Activated T-cell treated with anti-CD3 and anti-CD28 coated beads, Interleukin-2, amount 50 U/mL, for 72 hours (primary cell): ENCODE measurements around the gene PWP2. TPM values are rescaled to one million over a fixed set of nuclear protein-coding genes. Genes with fewer than 3 reads are reported as not detected.
"Not testable (repeated sequence)": the region's sequence is repeated elsewhere in the genome, so short reads cannot be mapped to it uniquely, and the experiment has no call there.

Experiments used
- ATAC-seq, 2 donors: fragments of 150-1000 bp; cut with Tn5 transposase; replicated peaks in 1 of 2; 2 replicates each; pipeline ENCODE4 v1.10.0; 2021; ENCODE audit warnings: moderate library complexity in 2 of 2, mild to moderate bottlenecking in 1 of 2
- DNase-seq, 2 donors: peaks; one replicate each; pipeline ENCODE4 v3.0.0; 2021 to 2022; ENCODE audit warnings: mixed read lengths in 1 of 2
- H3K27ac Mint-ChIP-seq: one replicate; pipeline ENCODE4 v1.8.0; 2022; ENCODE audit warnings: mild to moderate bottlenecking, moderate library complexity, mixed read lengths
- H3K27me3 Mint-ChIP-seq: one replicate; pipeline ENCODE4 v1.8.0; 2022; ENCODE audit warnings: low read depth, mixed read lengths
- H3K36me3 Mint-ChIP-seq, 2 donors: one replicate each; pipeline ENCODE4 v1.8.0; 2022; ENCODE audit warnings: mixed read lengths in 2 of 2, mild to moderate bottlenecking in 1 of 2; ENCODE audit not compliant: insufficient read depth in 2 of 2
- H3K4me1 Mint-ChIP-seq: one replicate; pipeline ENCODE4 v1.8.0; 2022; ENCODE audit warnings: low read depth, mixed read lengths
- H3K4me3 Mint-ChIP-seq, 2 donors: one replicate each; pipeline ENCODE4 v1.8.0; 2022; ENCODE audit warnings: mild to moderate bottlenecking in 2 of 2, mixed read lengths in 2 of 2, moderate library complexity in 2 of 2
- H3K9me3 Mint-ChIP-seq, 2 donors: one replicate each; pipeline ENCODE4 v1.8.0; 2022; ENCODE audit warnings: mixed read lengths in 2 of 2
- total RNA-seq, 2 donors: library from RNA; stranded (reverse); gene quantifications; one replicate each; pipeline ENCODE4 v1.2.3, GENCODE V29; 2022

PWP2 gene
- 10 to 100 TPM in 1 of 2 donors, 1 to 10 TPM in 1; 5.9 to 23.2 TPM for total RNA-seq

DNA sequence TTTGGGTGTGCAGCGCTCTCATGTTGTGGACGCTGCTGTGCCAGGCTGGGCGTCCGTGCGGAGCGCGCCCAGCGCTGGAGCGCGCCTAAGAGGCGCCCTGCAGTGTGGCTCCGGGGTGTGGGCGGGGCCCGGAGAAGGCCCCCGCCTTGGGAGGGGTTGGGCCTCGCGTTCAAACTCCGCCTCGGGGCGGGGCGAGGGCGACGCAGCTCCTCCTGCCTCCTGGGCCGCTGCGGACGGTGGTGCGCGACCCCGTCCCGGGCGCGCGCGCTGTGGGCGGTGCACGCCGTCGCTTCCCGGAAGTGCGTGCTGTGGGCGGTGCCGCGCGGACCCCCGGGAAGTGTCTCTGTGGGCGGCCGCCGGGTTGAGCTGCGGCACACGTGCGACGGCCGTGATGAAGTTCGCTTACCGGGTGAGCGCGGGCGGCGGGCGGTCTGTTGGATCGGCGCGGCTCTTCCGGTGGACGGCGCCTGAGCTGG lies at the start of gene PWP2:
Gene PWP2 (plus strand): TSS at position 374 of the 476 bp plus-strand sequence. CDS start 18 bp downstream, at position 392.
- H3K27ac Mint-ChIP-seq, H3K27me3 Mint-ChIP-seq, H3K9me3 Mint-ChIP-seq, H3K4me1 Mint-ChIP-seq, H3K36me3 Mint-ChIP-seq: not testable (repeated sequence)
- peak within 1 kb of the TSS in 1 of 2 donors; percentile 34 for H3K4me3 Mint-ChIP-seq
- ATAC-seq = peak; percentile 85 to 87
- DNase-seq = peak in 1 of 2 donors; percentile 42

DNA sequence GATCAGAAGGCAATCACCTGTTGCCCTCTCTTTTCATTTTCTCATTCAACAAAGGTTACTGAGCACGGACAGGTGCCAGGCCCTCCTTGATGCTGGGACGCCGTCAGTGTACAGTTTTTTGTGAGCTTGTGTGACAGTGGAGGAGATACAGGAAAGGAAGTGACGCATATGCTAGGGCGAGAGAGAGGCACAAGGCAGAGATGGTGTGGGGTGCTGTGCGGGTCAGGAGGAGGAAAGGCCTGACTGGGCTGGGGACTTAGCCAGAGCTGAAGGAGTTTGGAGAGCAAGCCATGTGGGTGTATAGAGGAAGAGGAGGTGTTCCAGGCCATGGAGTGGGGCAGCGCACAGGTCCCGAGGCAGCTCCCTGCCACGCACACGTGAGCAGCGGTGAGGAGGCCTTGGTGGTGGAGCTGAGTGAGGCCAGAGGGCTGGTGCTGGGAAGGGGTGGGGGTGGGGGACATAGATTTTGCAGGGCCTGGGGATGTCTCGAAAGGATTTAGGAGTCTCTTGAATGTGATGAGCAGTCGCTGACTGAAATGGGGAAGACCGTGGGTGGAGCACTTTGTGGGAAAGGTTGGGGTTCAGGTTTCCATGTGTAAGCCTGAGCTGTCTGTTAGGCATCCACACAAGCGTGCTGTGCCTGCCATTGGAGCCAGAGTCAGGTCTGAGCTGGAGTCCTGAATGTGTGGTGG lies 49.1 kb upstream of the PWP2 start:
- peak; percentile 51 to 60 for DNase-seq
- Mint-ChIP-seq H3K36me3 (peaks cover 5 to 17% of the 10 kb centered on the region in 2 donors), H3K27me3 (no peaks in the 10 kb centered on the region), H3K4me1 (peaks cover 34% of the 10 kb centered on the region), H3K4me3 (peak overlapping the region; percentile 54 to 66), H3K9me3 (no peaks in the 10 kb centered on the region), H3K27ac (peak overlapping the region; percentile 64)
- ATAC-seq = peak; percentile 77 to 89

DNA sequence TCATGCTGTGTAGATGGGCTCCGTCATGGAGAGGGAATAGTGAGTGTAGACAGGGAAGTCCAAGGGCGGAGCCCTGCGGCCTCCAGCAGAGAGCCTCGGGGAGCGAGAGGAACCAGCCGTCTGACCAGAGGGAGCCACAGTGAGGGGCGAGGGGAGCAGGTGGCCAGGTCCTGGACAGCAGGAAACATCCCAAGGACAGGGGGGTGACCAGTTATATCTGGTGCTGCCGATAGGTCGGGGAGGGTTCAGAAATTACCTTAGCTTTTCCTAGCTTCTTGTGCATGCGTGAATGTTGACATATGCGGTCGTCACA lies 48.6 kb upstream of the PWP2 start:
- DNase-seq (no peak), ATAC-seq (no peak)
- Mint-ChIP-seq H3K27me3 (no peaks in the 10 kb centered on the region), H3K4me1 (peaks cover 38% of the 10 kb centered on the region), H3K27ac (peak overlapping the region; percentile 36), H3K4me3 (peak overlapping the region; percentile 54 to 66), H3K9me3 (no peaks in the 10 kb centered on the region), H3K36me3 (peaks cover 5 to 17% of the 10 kb centered on the region in 2 donors)

DNA sequence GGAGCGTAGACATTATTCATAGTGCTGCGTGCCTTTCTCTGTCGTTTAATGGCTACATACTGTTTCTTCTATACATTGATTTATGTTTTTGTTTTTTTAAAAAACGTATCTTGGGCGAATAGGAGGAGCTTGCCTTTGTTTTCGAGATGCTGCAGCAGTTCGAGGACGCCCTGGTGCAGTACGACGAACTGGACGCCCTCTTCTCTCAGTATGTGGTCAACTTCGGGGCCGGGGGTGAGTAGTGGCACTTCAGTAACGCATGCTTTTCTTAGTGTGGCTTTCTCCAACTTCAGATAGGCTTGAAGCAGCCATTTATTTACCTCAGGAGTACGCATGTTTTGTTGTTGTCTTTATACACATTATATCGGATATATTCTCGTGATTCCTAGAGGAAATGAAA lies 48.2 kb upstream of the PWP2 start:
- DNase-seq (no peak), ATAC-seq (no peak)
- Mint-ChIP-seq H3K4me1 (peaks cover 42% of the 10 kb centered on the region), H3K27ac (no peak overlapping the region), H3K27me3 (no peaks in the 10 kb centered on the region), H3K4me3 (peak overlapping the region in 1 of 2 donors; percentile 66), H3K36me3 (peaks cover 5 to 20% of the 10 kb centered on the region in 2 donors), H3K9me3 (no peaks in the 10 kb centered on the region)

DNA sequence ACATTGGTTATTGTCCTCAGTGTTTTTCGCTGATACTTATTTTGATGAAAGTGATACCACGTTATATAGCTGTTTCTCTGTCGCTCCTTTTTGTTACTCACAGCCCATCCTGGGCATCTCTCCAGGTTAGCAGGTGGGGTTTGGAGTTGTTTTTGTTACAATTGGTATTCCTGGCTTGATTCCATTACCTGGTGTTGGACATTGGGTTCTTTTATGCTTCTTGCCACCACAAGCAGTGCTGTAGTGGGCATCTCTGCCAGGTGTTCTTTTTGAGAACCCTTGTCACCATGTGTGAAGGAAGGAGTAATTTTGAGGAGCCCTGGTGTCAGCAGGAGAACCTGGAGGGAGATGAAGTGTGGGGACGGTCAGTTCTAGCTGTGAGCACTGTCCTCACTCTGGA lies 47.5 kb upstream of the PWP2 start:
- Mint-ChIP-seq H3K4me1 (peaks cover 46% of the 10 kb centered on the region), H3K4me3 (peak overlapping the region in 1 of 2 donors; percentile 6), H3K9me3 (no peaks in the 10 kb centered on the region), H3K36me3 (peaks cover 6 to 19% of the 10 kb centered on the region in 2 donors), H3K27me3 (no peaks in the 10 kb centered on the region), H3K27ac (no peak overlapping the region)
- DNase-seq (no peak), ATAC-seq (no peak)

DNA sequence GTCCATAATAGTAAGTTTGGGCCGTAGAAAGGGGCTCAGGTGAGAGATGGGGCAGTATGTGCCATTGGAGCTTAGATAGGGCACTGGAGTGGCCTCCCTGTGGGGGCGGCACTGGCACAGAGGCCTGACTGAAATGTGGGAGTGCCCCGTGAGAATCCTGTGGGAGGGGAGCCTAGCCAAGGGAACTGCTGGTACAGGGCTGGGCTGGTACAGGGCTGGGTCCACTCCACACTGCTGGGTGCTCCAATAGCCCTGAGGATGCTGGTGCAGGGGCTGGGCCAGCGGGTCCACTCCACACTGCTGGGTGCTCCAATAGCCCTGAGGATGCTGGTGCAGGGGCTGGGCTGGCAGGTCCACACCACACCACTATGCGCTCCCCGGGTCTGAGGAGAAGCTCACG lies 44.8 kb upstream of the PWP2 start:
- no peak overlapping the region for H3K4me3 Mint-ChIP-seq
- H3K27me3 Mint-ChIP-seq = no peaks in the 10 kb centered on the region
- no peak for ATAC-seq
- H3K27ac Mint-ChIP-seq = peak overlapping the region; percentile 39
- peaks cover 57% of the 10 kb centered on the region for H3K4me1 Mint-ChIP-seq
- no peak for DNase-seq
- no peaks in the 10 kb centered on the region for H3K9me3 Mint-ChIP-seq
- peaks cover 11 to 27% of the 10 kb centered on the region in 2 donors for H3K36me3 Mint-ChIP-seq

DNA sequence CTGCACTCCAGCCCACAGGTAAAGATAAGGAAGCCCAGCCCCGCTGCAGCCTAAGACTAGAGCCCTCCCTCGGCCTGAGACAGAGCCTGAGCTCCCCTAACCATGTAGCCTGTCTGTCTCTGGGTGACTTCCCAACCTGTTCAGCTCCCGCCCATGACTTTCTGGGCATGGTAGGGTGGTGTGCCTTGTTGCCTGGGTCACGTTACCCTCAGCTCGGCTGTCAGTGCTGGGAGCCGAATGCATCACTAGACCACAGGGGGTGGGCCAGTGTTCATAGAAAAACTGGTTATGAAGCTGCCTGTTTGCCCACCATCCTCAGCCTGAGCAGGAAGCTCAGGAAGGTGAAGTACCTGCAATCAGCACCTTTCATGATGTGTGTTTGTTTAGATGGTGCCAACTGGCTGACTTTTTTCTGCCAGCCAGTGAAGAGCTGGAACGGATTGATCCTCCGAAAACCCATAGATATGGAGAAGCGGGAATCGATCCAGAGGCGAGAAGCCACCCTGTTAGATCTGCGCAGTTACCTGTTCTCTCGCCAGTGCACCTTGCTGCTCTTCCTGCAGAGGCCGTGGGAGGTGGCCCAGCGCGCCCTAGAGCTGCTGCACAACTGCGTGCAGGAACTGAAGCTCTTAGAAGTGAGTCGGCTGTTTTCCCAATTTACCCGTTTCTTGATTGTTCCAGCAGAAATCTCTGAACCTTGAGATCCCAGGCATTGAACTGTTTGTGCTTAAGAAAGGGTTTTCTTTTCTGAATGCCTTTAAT lies 43.9 kb upstream of the PWP2 start:
- Mint-ChIP-seq H3K27ac (peak overlapping the region; percentile 85), H3K27me3 (no peaks in the 10 kb centered on the region), H3K4me1 (peaks cover 54% of the 10 kb centered on the region), H3K4me3 (no peak overlapping the region), H3K36me3 (peaks cover 9 to 31% of the 10 kb centered on the region in 2 donors), H3K9me3 (no peaks in the 10 kb centered on the region)
- DNase-seq (no peak), ATAC-seq (no peak)

DNA sequence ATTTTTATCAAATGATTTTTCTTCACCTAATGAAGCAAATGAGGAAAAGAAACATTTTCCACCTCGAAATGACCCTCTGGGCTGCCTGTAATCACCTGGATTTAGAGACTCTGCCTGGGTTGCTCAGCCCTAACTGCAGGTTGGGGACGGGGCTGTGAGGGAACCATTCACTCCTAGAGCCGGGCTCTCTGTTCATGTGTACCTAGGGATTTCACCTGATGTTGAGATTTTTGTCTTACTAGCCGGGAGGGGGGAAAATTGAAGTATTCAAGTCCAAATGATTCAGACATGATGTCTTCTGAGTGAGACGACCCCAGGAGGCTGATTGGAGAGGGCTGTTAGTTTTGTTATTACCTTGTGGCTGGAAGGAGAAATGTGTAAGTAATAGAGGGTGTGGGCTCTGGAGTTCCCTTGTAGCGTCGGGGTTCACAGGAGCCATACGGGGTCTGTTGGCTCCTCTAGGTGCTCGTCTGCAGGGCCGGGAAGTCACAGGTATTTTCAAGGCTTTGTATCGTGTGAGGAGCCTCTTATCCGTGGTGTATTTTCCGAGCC lies 42.3 kb upstream of the PWP2 start:
- H3K36me3 Mint-ChIP-seq = peaks cover 11 to 24% of the 10 kb centered on the region in 2 donors
- H3K27ac Mint-ChIP-seq = peak overlapping the region; percentile 89
- H3K4me1 Mint-ChIP-seq = peaks cover 45% of the 10 kb centered on the region
- ATAC-seq (peak; percentile 68 to 69), DNase-seq (peak in 1 of 2 donors; percentile 38)
- H3K4me3 Mint-ChIP-seq = peak overlapping the region; percentile 70 to 78
- H3K9me3 Mint-ChIP-seq = no peaks in the 10 kb centered on the region
- H3K27me3 Mint-ChIP-seq = no peaks in the 10 kb centered on the region

DNA sequence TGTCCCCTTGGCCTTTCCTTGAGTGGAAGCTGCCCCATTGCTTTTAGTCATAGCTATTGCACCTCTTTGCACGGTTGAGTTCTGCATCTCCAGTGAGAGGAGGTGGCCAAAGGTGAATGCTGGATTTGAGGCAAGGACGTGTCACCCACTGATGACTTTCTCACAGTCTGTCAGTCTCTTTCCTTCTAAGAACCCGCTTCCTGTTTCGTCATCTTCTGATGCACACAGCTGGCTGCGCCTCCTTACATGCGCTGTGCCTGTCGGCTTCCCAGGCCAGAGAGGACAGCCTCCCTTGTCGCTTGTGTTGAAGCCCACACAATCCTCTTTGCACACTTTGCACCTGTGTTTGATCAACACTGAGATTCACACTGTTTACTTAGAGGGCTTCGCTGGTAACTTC lies 41.8 kb upstream of the PWP2 start:
- Mint-ChIP-seq H3K9me3 (no peaks in the 10 kb centered on the region), H3K27me3 (no peaks in the 10 kb centered on the region), H3K36me3 (peaks cover 11 to 24% of the 10 kb centered on the region in 2 donors), H3K4me1 (peaks cover 45% of the 10 kb centered on the region), H3K4me3 (peak overlapping the region; percentile 70 to 78), H3K27ac (peak overlapping the region; percentile 89)
- DNase-seq (peak; percentile 70 to 81), ATAC-seq (peak; percentile 95 to 97)

DNA sequence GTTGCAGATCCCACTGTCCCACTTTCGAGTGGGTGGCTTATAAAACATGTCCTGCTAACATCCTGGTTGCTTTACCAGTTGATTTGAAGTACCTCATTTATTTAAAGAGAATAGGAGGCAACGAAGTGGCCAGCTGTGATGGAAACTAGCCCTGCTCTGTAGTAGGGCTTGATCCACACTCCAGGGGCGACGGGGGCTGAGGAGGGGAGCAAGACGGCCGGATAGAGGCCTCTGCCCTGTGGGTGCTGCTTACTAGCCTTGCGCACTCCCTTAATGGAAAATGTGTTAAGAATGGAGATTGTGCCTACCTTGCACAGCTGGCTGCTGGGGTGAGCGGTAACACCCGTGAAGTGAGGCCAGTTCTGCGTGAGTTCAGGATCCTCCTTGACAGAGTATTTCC lies 41.1 kb upstream of the PWP2 start:
- H3K4me1 Mint-ChIP-seq = peaks cover 45% of the 10 kb centered on the region
- peak overlapping the region; percentile 70 to 78 for H3K4me3 Mint-ChIP-seq
- H3K9me3 Mint-ChIP-seq = no peaks in the 10 kb centered on the region
- no peak for DNase-seq
- peak overlapping the region; percentile 89 for H3K27ac Mint-ChIP-seq
- H3K36me3 Mint-ChIP-seq = peaks cover 11 to 26% of the 10 kb centered on the region in 2 donors
- no peaks in the 10 kb centered on the region for H3K27me3 Mint-ChIP-seq
- no peak for ATAC-seq

DNA sequence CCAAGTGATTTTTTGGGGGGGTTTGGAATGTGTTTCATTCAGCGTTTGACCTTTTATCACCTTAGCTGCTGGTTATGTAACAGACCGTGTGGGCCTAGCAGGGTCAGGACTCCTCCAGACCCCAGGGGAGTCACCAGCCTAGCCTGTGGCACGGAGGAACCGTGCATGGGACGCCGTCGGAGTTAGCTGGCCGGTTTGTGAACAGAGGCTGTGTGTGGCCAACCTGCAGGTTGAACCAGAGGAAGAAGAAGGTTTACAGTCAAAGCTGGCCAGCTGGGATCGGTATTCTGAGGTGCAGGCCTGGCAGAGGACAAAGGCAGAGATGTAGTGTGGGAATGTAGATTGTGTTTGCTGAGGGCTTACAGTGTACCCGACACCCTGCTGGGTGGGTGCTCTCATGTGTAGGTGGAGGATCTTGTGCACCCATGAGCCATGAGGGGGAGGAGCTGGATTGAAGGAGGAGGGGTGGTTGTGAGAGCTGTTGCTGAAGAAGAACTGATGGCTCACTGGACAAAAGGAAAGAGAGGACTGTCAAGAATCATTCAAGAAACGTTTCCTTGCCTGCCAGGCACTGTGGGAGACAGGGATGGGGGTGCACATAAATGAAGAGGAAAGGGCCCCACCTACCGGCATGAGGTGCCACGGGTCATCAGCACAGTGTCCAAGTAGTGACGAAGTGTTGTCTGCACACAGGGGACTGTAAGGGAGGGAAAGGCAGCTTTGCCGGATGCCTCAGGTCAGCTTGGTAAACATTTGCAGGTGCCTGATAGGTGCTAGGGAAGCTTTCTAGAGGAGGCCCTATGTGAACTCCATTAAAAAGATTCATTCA lies 40.0 kb upstream of the PWP2 start:
- peak overlapping the region; percentile 89 for H3K27ac Mint-ChIP-seq
- no peaks in the 10 kb centered on the region for H3K27me3 Mint-ChIP-seq
- H3K4me1 Mint-ChIP-seq = peaks cover 45% of the 10 kb centered on the region
- ATAC-seq (no peak), DNase-seq (no peak)
- no peak overlapping the region for H3K4me3 Mint-ChIP-seq
- peaks cover 11 to 26% of the 10 kb centered on the region in 2 donors for H3K36me3 Mint-ChIP-seq
- no peaks in the 10 kb centered on the region for H3K9me3 Mint-ChIP-seq

DNA sequence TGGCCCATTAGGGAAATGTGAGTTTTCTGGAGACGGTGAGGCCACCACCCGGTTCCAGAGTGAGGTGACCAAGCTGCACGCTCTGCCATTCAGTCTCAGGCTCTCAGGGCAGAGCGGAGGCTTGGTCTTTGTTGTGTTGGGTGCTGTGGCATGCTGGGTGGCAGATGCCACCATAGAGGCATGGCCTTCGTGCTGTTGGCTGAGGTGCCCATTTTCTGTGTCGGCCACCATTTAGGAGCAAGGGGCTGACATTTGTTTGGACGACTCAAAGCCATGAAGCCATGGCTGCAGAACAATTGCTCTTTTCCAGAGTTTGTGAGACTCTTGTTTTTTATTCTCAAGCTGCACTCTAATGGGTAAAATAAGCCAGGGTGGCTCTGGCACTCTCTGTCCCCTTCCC lies 36.8 kb upstream of the PWP2 start:
- Mint-ChIP-seq H3K4me3 (no peak overlapping the region), H3K27ac (no peak overlapping the region), H3K36me3 (peaks cover 9 to 27% of the 10 kb centered on the region in 2 donors), H3K4me1 (peaks cover 29% of the 10 kb centered on the region), H3K9me3 (no peaks in the 10 kb centered on the region), H3K27me3 (no peaks in the 10 kb centered on the region)
- no peak for ATAC-seq
- DNase-seq = no peak
